Stimulated activated CD8-positive, alpha-beta memory T cell treated with anti-CD3 and anti-CD28 coated beads, Interleukin-15, amount 100 ng/mL, for 1 hour (primary cell): ENCODE measurements around the gene PGGHG.
"Not testable (repeated sequence)": the region's sequence is repeated elsewhere in the genome, so short reads cannot be mapped to it uniquely, and the experiment has no call there.

Source experiments
- DNase-seq: peaks from one replicate; pipeline ENCODE4 v3.0.0-alpha.2; 2020; ENCODE audit warnings: low read depth

PGGHG gene

GRCh38 chr11:297586-298405 is 8.9 kb downstream of the PGGHG start:
- no peak for DNase-seq

GRCh38 chr11:298406-299065 is 9.6 kb downstream of the PGGHG start:
- no peak for DNase-seq

GRCh38 chr11:299081-299891 is 10.4 kb downstream of the PGGHG start, which contains the start of gene IFITM5:
TSS of gene IFITM5 (minus strand) at chr11:299526. CDS start at chr11:299490, 36 bp downstream.
- no peak for DNase-seq

- no peak for DNase-seq
These were observed 11.2 kb downstream of the PGGHG start for GRCh38 chr11:299951-300735.

GRCh38 chr11:303363-303762 is 14.4 kb downstream of the PGGHG start:
- DNase-seq: no peak

- no peak for DNase-seq
These were observed 15.2 kb downstream of the PGGHG start for GRCh38 chr11:304061-304506.

- DNase-seq: no peak
These were observed 16.3 kb downstream of the PGGHG start for GRCh38 chr11:304915-305843.

GRCh38 chr11:305844-306211 is 16.9 kb downstream of the PGGHG start:
- DNase-seq: no peak

GRCh38 chr11:306645-307371 is 17.9 kb downstream of the PGGHG start:
- no peak for DNase-seq

- DNase-seq: not testable (repeated sequence)
These were observed 19.1 kb downstream of the PGGHG start, which contains the start of gene IFITM2 for GRCh38 chr11:307766-308708. TSS of gene IFITM2 (plus strand) at chr11:307816. CDS start at chr11:308193, 377 bp downstream.

GRCh38 chr11:308740-309665 is 20.1 kb downstream of the PGGHG start:
- DNase-seq: not testable (repeated sequence)

GRCh38 chr11:309979-310572 is 21.1 kb downstream of the PGGHG start:
- not testable (repeated sequence) for DNase-seq

- DNase-seq: not testable (repeated sequence)
These were observed 22.3 kb downstream of the PGGHG start for GRCh38 chr11:311013-311748.

GRCh38 chr11:312092-312816 is 23.3 kb downstream of the PGGHG start:
- no peak for DNase-seq

- no peak for DNase-seq
These were observed 24.4 kb downstream of the PGGHG start for GRCh38 chr11:313304-313786.
